Kidney epithelial cell (primary cell): ENCODE results near the gene GALNT9. TPM values are rescaled to one million over a fixed set of nuclear protein-coding genes. Genes with fewer than 3 reads are reported as not detected.

Experiments
- DNase-seq: peaks from one replicate; pipeline ENCODE4 v3.0.0-alpha.2; 2010; ENCODE audit warnings: low read depth
- H3K27me3 ChIP-seq: 2 replicates; pipeline ENCODE4 v1.6.0; 2011; ENCODE audit warnings: low read length; ENCODE audit not compliant: control insufficient read depth, insufficient read depth
- H3K36me3 ChIP-seq: 2 replicates; pipeline ENCODE4 v1.5.1; 2011; ENCODE audit warnings: low read length; ENCODE audit not compliant: control insufficient read depth, insufficient read depth
- H3K4me3 ChIP-seq: 2 replicates; pipeline ENCODE4 v1.5.1; 2011; ENCODE audit warnings: low read depth, mild to moderate bottlenecking, control low read depth, low read length
- total RNA-seq: library from RNA; depleted of rRNA; stranded (reverse); fragments of >200 nt; gene quantifications from 2 replicates; pipeline ENCODE4 v1.2.3, GENCODE V29; 2015
- TF ChIP-seq, protein P1 (sequence below): IDR thresholded peaks from 2 replicates; pipeline ENCODE4 v1.5.1; 2011; ENCODE audit warnings: mild to moderate bottlenecking, moderate library complexity, low read length, control low read depth, inconsistent platforms; ENCODE audit not compliant: insufficient read depth, poor library complexity, severe bottlenecking

Gene GALNT9
- total RNA-seq, 1 donor from 2014 or later, result 1.5 TPM

DNA sequence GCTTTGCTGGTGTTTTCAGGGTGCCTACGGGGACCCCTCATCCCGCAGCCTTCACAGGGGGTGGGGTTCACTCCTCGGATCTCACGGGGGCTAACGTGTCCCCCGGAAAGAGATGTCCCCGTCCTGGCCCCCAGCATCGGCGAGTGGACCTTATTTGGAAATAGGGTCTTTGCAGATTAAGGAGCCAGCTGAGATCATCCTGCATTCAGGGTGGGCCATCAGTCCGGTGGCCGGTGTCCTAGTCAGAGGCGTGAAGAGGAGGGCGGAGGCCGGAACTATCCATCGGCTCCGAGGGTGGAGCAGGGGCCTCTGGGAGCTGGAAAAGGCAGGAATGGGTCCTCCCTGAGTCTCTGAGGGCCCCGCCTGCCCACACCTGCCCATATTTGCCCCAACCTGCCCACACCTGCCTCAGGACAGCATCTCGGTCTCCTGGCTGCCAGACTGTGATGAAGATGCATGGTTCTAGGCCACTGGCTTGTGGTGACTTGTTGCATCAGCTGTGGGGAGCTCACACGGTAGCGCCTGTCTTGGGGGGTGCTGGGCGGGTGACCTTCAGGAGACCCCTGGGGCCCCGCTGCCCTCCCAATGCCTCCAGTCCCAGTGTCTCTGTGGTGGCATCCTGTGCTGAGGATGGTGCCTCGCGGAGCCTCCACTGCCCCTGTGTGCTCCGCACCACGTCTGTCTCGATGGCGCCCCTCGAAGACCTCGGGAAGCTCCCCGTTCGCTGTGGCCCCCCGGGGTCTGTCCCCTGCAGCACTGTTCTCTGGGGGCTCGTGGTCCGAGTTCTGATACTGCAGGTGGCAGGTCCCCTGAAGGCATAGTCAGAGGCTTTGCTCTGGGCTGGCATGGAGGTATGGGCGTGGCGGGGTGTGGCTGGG is 170.5 kb downstream of the GALNT9 start:
- Histone ChIP-seq H3K27me3 (peaks cover 36% of the 10 kb centered on the region), H3K4me3 (no peak overlapping the region), H3K36me3 (no peaks in the 10 kb centered on the region)
- TF ChIP-seq, protein P1, sequence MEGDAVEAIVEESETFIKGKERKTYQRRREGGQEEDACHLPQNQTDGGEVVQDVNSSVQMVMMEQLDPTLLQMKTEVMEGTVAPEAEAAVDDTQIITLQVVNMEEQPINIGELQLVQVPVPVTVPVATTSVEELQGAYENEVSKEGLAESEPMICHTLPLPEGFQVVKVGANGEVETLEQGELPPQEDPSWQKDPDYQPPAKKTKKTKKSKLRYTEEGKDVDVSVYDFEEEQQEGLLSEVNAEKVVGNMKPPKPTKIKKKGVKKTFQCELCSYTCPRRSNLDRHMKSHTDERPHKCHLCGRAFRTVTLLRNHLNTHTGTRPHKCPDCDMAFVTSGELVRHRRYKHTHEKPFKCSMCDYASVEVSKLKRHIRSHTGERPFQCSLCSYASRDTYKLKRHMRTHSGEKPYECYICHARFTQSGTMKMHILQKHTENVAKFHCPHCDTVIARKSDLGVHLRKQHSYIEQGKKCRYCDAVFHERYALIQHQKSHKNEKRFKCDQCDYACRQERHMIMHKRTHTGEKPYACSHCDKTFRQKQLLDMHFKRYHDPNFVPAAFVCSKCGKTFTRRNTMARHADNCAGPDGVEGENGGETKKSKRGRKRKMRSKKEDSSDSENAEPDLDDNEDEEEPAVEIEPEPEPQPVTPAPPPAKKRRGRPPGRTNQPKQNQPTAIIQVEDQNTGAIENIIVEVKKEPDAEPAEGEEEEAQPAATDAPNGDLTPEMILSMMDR, result no peak
- DNase-seq, result no peak

DNA sequence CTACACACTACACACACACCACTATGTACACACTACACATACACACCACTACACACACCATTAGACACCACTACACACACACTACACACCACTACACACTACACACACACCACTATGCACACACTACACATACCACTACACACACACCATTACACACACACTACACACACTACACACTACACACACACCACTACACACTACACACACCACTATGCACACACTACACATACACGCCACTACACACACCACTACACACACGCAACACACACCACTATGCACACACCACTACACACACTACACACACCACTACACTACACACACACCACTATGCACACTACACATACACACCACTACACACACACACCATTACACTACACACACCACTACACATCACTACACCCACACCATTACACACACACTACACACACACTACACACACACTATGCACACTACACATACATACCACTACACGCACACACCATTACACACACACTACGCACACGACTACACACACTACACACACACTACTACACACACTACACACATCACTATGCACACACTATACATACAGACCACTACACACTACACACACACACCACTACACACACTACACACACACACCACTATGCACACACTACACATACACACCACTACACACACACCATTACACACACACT is 171.5 kb downstream of the GALNT9 start:
- Histone ChIP-seq H3K36me3 (no peaks in the 10 kb centered on the region), H3K27me3 (peaks cover 26% of the 10 kb centered on the region), H3K4me3 (no peak overlapping the region)
- no peak for DNase-seq
- TF ChIP-seq, protein P1, result no peak

DNA sequence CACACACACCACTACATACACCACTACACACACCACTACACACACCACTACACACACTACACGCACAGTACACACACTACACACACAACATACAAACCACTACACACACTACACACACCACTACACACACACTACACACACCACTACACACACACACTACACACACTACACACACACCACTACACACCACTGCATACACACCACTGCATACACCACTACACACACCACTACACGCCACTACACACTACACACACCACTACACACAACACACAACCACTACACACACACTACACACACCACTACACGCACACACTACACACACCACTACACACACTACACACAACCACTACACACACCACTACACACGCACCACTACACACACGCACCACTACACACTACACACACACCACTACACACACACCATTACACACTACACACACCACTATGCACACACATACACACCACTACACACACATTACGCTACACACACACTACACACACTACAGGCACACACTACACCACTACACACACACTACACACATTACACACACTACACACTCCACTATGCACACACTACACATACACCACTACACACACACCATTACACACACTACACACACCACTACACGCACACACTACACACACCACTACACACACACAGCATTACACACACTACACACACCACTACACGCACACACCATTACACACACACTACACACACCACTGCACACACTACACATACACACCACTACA is 172.6 kb downstream of the GALNT9 start:
- DNase-seq, result no peak
- no peak overlapping the region for H3K4me3 ChIP-seq
- H3K27me3 ChIP-seq, result peaks cover 15% of the 10 kb centered on the region
- H3K36me3 ChIP-seq, result no peaks in the 10 kb centered on the region
- TF ChIP-seq, protein P1, result no peak

DNA sequence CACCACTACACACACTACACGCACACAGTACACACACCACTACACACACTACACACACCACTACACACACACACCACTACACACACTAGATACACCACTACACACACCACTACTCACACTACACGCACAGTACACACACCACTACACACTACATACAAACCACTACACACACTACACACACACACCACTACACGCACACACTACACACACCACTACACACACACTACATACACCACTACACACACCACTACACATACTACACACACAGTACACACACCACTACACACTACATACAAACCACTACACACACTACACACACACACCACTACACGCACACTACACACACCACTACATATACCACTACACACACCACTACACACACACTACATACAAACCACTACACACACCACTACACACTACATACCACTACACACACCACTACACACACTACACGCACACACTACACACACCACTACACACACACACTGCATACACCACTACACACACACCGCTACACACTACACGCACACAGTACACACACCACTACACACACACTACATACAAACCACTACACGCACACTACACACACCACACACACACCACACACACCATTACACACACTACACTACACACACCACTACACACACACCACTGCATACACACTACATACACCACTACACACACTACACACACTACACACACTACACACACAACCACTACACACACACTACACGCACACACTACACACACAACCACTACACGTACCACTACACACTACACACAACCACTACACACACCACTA is 173.4 kb downstream of the GALNT9 start:
- no peak for DNase-seq
- no peaks in the 10 kb centered on the region for H3K36me3 ChIP-seq
- TF ChIP-seq, protein P1, result no peak

DNA sequence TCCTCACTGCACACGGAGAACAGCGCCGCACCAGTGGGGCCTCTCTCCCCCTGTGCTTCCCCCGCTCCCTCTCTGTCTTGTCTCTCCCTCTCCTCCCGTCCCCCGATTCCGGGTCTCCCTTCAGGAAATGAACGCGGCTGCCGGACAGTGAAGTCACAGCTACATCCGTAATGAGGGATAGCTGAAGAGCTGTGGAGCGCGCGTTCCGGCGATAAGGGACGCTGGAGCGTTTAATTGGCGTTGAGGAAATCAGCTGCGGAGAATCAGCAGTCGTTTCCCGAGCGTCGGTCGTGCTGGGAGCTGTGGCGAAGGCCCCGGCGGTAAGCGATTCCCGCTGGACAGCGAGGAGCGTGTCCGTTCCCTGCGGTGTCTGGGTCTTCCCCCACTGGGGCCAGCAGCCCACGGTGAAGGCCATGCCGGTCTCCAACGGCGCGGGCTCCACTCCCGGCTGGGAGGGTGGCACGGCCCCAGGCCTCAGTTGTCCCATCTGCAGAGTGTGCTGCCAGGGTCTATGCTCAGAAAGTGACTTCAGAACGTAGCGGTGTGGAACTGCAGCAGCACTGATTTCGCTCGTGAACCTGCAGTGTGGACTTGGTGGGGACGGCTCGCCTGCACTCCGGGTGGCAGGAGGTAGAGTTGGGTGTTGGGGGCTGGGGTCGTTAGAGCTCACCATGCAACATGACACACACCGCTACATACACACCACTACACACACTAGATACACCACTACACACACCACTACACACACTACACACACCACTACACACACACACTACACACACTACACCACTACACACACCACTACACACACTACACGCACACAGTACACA is 174.2 kb downstream of the GALNT9 start:
- no peak for DNase-seq
- peaks cover 10% of the 10 kb centered on the region for H3K27me3 ChIP-seq

More for the DNA sequence above, 173.4 kb downstream of the GALNT9 start:
- peaks cover 10% of the 10 kb centered on the region for H3K27me3 ChIP-seq
- H3K4me3 ChIP-seq, result no peak overlapping the region

More for the DNA sequence above, 174.2 kb downstream of the GALNT9 start:
- TF ChIP-seq, protein P1, result no peak
- no peak overlapping the region for H3K4me3 ChIP-seq
- H3K36me3 ChIP-seq, result no peaks in the 10 kb centered on the region
